HEK293T (cell line): ENCODE results near the gene PCDH9.

Experiments
- CTCF ChIA-PET: fragments of 350-600 bp; formaldehyde crosslinking; extraction: SDS; loops from one replicate; lab custom pipeline; 2021; ENCODE audit warnings: antibody characterized with exemption, inconsistent platforms; lab: Yijun Ruan, JAX
- POLR2A ChIA-PET: fragments of 350-600 bp; formaldehyde crosslinking; extraction: SDS; loops from one replicate; lab custom pipeline; 2020; ENCODE audit warnings: antibody characterized with exemption, inconsistent platforms; lab: Yijun Ruan, JAX
- DNase-seq: peaks from one replicate; pipeline ENCODE4 v3.0.0; 2012; ENCODE audit warnings: mixed read lengths; ENCODE audit errors: extremely low spot score
- ARNT ChIP-seq: fragments of 450-650 bp; IDR thresholded peaks from 2 replicates; pipeline ENCODE4 v1.6.1; 2017; ENCODE audit warnings: mild to moderate bottlenecking
- BHLHE40 ChIP-seq: fragments of 450-650 bp; IDR thresholded peaks from 2 replicates; pipeline ENCODE4 v1.6.1; 2016; ENCODE audit warnings: mild to moderate bottlenecking, moderate library complexity, borderline replicate concordance
- CTBP1 ChIP-seq: fragments of 450-650 bp; IDR thresholded peaks from 2 replicates; pipeline ENCODE4 v1.6.1; 2016; ENCODE audit warnings: borderline replicate concordance
- ELF4 ChIP-seq: fragments of 450-650 bp; IDR thresholded peaks from 2 replicates; pipeline ENCODE4 v1.6.1; 2017; ENCODE audit warnings: antibody characterized with exemption
- FOXA1 ChIP-seq: fragments of 450-650 bp; IDR thresholded peaks from 2 replicates; pipeline ENCODE4 v1.6.1; 2016; ENCODE audit warnings: mild to moderate bottlenecking
- FOXK2 ChIP-seq: fragments of 450-650 bp; IDR thresholded peaks from 2 replicates; pipeline ENCODE4 v1.6.1; 2016; ENCODE audit warnings: mild to moderate bottlenecking
- FOXM1 ChIP-seq: fragments of 450-650 bp; IDR thresholded peaks from 2 replicates; pipeline ENCODE4 v1.6.1; 2017; ENCODE audit warnings: mild to moderate bottlenecking, borderline replicate concordance
- HDGF ChIP-seq: fragments of 450-650 bp; IDR thresholded peaks from 2 replicates; pipeline ENCODE4 v1.6.1; 2017; ENCODE audit warnings: antibody characterized with exemption, borderline replicate concordance
- L3MBTL2 ChIP-seq: fragments of 450-650 bp; conservative IDR thresholded peaks from 2 replicates; pipeline ENCODE4 v1.6.1; 2016; ENCODE audit warnings: mild to moderate bottlenecking
- LEF1 ChIP-seq: fragments of 450-650 bp; IDR thresholded peaks from 2 replicates; pipeline ENCODE4 v1.6.1; 2017; ENCODE audit warnings: mild to moderate bottlenecking, borderline replicate concordance
- NFRKB ChIP-seq: fragments of 450-650 bp; IDR thresholded peaks from 2 replicates; pipeline ENCODE4 v1.6.1; 2016; ENCODE audit warnings: mild to moderate bottlenecking, moderate library complexity
- SP1 ChIP-seq: fragments of 450-650 bp; IDR thresholded peaks from 2 replicates; pipeline ENCODE4 v1.6.1; 2017
- SUZ12 ChIP-seq: fragments of 450-650 bp; IDR thresholded peaks from 2 replicates; pipeline ENCODE4 v1.6.1; 2016; ENCODE audit warnings: mild to moderate bottlenecking
- TARDBP ChIP-seq: fragments of 450-650 bp; IDR thresholded peaks from 2 replicates; pipeline ENCODE4 v1.6.1; 2016
- ZNF384 ChIP-seq: fragments of 450-650 bp; IDR thresholded peaks from 2 replicates; pipeline ENCODE4 v1.6.1; 2016
- TF ChIP-seq, protein P1 (sequence below): fragments of 450-650 bp; IDR thresholded peaks from 2 replicates; pipeline ENCODE4 v1.6.1; 2016

Gene PCDH9

DNA sequence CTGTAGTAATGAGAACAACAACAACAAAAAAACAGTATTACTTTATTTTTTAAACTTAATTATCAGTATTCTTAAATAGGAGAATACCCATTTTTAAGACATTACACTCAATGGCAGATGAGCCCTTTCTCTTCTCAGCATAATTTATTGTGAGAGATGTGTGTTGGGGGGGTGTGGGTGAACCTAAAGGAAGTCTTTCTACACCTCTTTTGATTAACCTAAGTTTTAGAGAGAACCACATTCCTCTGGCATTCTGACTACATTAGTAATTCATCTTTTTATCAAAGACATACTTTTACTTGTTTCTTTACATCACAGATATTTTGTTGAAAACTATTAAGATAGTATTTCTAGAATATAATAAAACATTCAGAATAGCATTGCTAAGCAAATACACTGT is 890.9 kb downstream of the PCDH9 start:
- ChIA-PET CTCF (no interaction called here), POLR2A (no interaction called here)
- DNase-seq: no peak
- TF ChIP-seq TARDBP: no peak
- TF ChIP-seq CTBP1: no peak
- TF ChIP-seq ELF4: no peak
- no peak for TF ChIP-seq L3MBTL2
- TF ChIP-seq NFRKB: no peak
- TF ChIP-seq ZNF384: no peak
- no peak for TF ChIP-seq FOXK2
- TF ChIP-seq ARNT: no peak
- no peak for TF ChIP-seq FOXM1
- TF ChIP-seq BHLHE40: no peak
- TF ChIP-seq, protein P1, sequence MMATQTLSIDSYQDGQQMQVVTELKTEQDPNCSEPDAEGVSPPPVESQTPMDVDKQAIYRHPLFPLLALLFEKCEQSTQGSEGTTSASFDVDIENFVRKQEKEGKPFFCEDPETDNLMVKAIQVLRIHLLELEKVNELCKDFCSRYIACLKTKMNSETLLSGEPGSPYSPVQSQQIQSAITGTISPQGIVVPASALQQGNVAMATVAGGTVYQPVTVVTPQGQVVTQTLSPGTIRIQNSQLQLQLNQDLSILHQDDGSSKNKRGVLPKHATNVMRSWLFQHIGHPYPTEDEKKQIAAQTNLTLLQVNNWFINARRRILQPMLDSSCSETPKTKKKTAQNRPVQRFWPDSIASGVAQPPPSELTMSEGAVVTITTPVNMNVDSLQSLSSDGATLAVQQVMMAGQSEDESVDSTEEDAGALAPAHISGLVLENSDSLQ: no peak
- TF ChIP-seq HDGF: no peak
- TF ChIP-seq LEF1: no peak
- no peak for TF ChIP-seq FOXA1
- TF ChIP-seq SP1: no peak
- TF ChIP-seq SUZ12: no peak

DNA sequence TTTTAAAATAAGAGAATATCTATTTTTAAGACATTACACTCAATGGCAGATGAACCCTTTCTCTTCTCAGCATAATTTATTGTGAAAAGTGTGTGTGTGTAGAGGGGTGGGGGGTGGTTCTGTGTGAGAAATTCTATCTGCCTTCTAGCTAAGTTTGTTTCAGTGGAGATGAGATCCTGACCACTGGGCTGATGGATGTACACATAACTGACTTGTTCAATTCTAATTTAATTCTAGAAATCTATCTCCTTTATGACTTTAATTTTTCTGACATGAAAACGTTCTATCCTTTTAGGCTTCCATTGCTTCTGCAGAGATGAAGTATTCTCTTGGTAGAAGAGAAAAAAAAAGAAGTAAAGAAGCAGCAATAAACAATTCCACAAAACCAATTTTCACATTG is 891.6 kb downstream of the PCDH9 start:
- ChIA-PET CTCF (no interaction called here), POLR2A (no interaction called here)

DNA sequence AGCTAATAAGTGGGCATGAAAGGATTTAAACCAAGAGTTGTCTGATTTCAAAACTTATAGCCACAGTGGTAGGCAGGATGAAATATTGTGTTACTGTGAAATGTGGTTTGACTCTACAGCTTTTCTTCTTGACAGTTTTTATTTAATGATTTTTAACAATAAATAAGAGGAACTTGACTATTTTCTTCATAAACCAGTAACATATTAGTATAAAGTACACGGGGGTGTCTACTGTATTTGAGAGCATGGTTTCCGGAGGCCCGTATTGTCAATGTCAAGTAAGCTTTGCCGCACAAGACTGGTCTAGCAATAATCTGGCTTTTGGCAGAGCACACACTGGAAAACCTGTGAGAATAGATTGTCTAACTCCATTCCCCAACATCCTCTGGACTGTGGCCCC is 894.5 kb downstream of the PCDH9 start:
- DNase-seq: no peak
- TF ChIP-seq FOXA1: no peak
- no peak for TF ChIP-seq HDGF
- TF ChIP-seq FOXK2: no peak
- TF ChIP-seq BHLHE40: no peak
- no peak for TF ChIP-seq CTBP1
- TF ChIP-seq ELF4: no peak
- no peak for TF ChIP-seq SP1
- no peak for TF ChIP-seq FOXM1
- TF ChIP-seq ARNT: no peak
- TF ChIP-seq L3MBTL2: no peak
- TF ChIP-seq LEF1: no peak
- TF ChIP-seq NFRKB: no peak
- POLR2A ChIA-PET: no interaction called here
- CTCF ChIA-PET: no interaction called here

More for the DNA sequence above, 891.6 kb downstream of the PCDH9 start:
- TF ChIP-seq ZNF384 (no peak), L3MBTL2 (no peak)
- DNase-seq: no peak

DNA sequence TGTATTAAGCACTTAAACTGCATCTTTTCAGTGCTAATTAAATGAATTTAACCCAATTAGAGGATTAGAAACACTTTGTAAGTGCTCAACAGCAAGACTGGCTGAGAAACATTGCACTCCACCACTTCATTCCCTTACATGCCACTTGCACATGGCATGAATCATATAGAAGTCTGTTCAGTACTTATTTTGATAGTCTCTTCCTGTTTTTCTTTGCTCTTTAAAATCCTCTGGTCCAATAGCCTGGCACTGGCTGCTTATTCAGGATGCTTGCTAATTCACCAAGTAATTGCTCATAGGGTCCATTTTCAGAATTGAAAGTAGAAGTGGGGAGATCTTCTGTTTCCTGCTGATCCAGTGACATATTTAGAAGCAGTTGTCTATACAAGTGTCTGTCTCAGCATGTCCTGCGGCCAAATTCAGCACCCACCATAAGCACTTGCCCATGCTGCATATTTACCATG is 900.1 kb downstream of the PCDH9 start:
- POLR2A ChIA-PET: no interaction called here
- no peak for DNase-seq
- no peak for TF ChIP-seq LEF1
- no peak for TF ChIP-seq SUZ12
- no peak for TF ChIP-seq ARNT
- TF ChIP-seq BHLHE40: no peak
- no peak for TF ChIP-seq SP1
- TF ChIP-seq FOXM1: no peak
- TF ChIP-seq ZNF384: no peak
- TF ChIP-seq FOXA1: no peak
- CTCF ChIA-PET: no interaction called here

DNA sequence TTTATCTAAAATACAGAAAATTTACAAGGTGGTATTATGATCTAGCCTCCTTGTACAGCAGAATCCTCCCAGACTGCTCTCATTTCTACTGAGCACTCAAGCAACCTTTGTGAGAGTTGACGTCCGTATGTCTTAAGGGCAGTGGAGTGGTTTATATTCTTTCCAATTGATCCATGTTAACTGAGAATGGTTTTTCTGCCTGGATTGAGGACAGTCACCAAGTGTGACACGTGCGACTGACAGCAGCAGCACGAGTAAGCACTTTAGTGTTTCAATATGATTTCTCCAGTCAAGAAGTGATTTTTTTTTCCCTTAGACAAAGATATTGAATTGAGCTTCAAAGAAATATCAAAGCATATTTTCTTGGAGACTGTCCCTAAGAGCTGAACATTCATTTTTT is 901.7 kb downstream of the PCDH9 start:
- DNase-seq: no peak
- TF ChIP-seq SUZ12 (no peak), CTBP1 (no peak), LEF1 (no peak), SP1 (no peak), BHLHE40 (no peak), L3MBTL2 (no peak), ARNT (no peak), NFRKB (no peak), FOXK2 (no peak), FOXA1 (no peak), ZNF384 (no peak), HDGF (no peak), TARDBP (no peak), ELF4 (no peak), FOXM1 (no peak)
- TF ChIP-seq, protein P1: no peak
- ChIA-PET POLR2A (no interaction called here), CTCF (no interaction called here)

DNA sequence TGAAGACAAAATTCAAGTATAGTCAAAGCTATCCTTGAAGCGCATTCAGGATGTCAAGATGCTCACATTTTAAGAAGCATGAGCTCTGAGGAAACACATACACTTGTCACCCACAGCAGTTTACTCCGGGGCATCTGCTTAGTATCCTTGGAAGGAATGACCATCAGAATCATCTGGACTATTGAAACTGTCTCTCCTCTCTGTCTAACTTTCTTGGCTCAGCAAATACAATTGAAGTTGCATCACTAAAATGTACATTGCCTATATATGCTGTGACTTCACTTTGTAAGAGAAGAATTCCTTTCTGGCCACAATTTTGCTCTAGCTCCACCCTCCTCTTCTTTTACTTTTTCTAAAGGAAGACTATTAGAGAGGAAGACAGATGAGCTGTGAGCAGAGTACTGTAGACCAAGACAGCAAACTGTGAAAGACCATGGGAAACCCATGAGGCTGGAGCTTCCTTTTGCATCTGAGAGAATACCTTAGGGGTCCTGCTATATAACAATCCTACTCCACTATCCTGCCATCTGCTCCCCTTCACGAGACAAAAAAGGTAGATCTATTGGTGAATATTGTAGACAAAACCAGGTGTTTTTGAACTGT is 906.3 kb downstream of the PCDH9 start:
- ChIA-PET POLR2A (no interaction called here), CTCF (no interaction called here)
- no peak for DNase-seq
- TF ChIP-seq BHLHE40 (no peak), CTBP1 (no peak), FOXM1 (no peak), SUZ12 (no peak), FOXA1 (no peak), HDGF (no peak), ARNT (no peak), ELF4 (no peak), LEF1 (no peak), TARDBP (no peak), L3MBTL2 (no peak), ZNF384 (no peak), NFRKB (no peak), SP1 (no peak), FOXK2 (no peak)
- TF ChIP-seq, protein P1: no peak

DNA sequence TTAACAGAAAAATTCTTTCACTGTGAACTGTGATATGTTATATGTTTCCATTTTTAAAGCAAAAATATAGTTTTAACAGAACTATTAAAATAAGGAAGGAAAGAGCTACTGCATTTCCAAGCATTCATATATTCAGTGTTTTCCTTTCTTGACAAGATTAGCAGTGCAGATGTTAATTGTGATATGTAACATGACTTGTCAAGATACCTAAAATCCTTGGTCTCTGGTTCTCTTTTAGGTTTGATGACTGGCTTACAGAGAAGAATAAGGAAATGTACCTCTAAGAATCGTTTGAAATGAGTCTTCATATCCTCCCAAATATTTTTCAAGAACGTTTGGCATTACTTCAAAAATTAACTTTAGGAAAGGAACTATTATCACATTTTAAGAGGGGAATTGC is 907.2 kb downstream of the PCDH9 start:
- POLR2A ChIA-PET: no interaction called here

More for the DNA sequence above, 907.2 kb downstream of the PCDH9 start:
- no peak for DNase-seq
- TF ChIP-seq HDGF: no peak
- no peak for TF ChIP-seq L3MBTL2
- TF ChIP-seq, protein P1: no peak
- CTCF ChIA-PET: no interaction called here
